HEK293 (cell line): ENCODE data around the gene PID1.
"Not testable (repeated sequence)": the region's sequence is repeated elsewhere in the genome, so short reads cannot be mapped to it uniquely, and the experiment has no call there.

Experiments used
- CTCF ChIA-PET: fragments of 350-600 bp; formaldehyde crosslinking; extraction: SDS; loops from one replicate; lab custom pipeline; 2021; ENCODE audit warnings: antibody characterized with exemption; lab: Yijun Ruan, JAX
- POLR2A ChIA-PET: fragments of 300-600 bp; formaldehyde crosslinking; extraction: SDS; loops from one replicate; lab custom pipeline; 2020; ENCODE audit warnings: antibody characterized with exemption, inconsistent platforms; lab: Yijun Ruan, JAX
- H3K27ac ChIP-seq: fragments of 200-500 bp; sonication (Bioruptor generic); 2 replicates; pipeline ENCODE4 v1.5.1; 2014; ENCODE audit warnings: low read depth, low read length, control low read depth, inconsistent platforms; ENCODE audit errors: extremely low read depth
- H3K36me3 ChIP-seq, 2 experiments: fragments of 200-500 bp in 1 of 2; sonication (Bioruptor generic) in 1 of 2; 1 replicate in 1 of 2; 2 replicates in 1 of 2; pipeline ENCODE4 v1.5.1; 2014 to 2017; ENCODE audit warnings: inconsistent platforms in 2 of 2, low read length in 2 of 2; ENCODE audit not compliant: control insufficient read depth in 2 of 2, insufficient read depth in 1 of 2
- H3K4me1 ChIP-seq: fragments of 200-500 bp; sonication (Bioruptor generic); 2 replicates; pipeline ENCODE4 v1.5.1; 2014; ENCODE audit warnings: mild to moderate bottlenecking, low read length, inconsistent platforms; ENCODE audit not compliant: control insufficient read depth, insufficient read depth
- H3K4me3 ChIP-seq: 2 replicates; pipeline ENCODE4 v1.5.1; 2011; ENCODE audit warnings: low read depth, mild to moderate bottlenecking, control low read depth, low read length, moderate library complexity
- H3K9me3 ChIP-seq: fragments of 200-500 bp; sonication (Bioruptor generic); 2 replicates; pipeline ENCODE4 v1.5.1; 2014; ENCODE audit warnings: low read depth, low read length, inconsistent platforms; ENCODE audit not compliant: control insufficient read depth, insufficient read depth
- GFI1B ChIP-seq: fragments of 450-650 bp; formaldehyde crosslinking; IDR thresholded peaks from 2 replicates; pipeline ENCODE4 v1.5.1; 2016; ENCODE audit warnings: missing biosample characterization, missing genetic modification characterization
- KLF9 ChIP-seq: fragments of 450-650 bp; formaldehyde crosslinking; IDR thresholded peaks from 2 replicates; pipeline ENCODE4 v1.5.1; 2016; ENCODE audit warnings: missing biosample characterization, missing genetic modification characterization, low read depth
- MEIS1 ChIP-seq: sonication (generic); formaldehyde crosslinking; IDR thresholded peaks from 2 replicates; pipeline ENCODE4 v1.8.1; 2022; ENCODE audit warnings: missing genetic modification reagents, mild to moderate bottlenecking, borderline replicate concordance
- OVOL3 ChIP-seq: fragments of 450-650 bp; formaldehyde crosslinking; IDR thresholded peaks from 2 replicates; pipeline ENCODE4 v1.5.1; 2016; ENCODE audit warnings: missing biosample characterization, missing genetic modification characterization
- PRDM1 ChIP-seq: fragments of 450-650 bp; formaldehyde crosslinking; IDR thresholded peaks from 2 replicates; pipeline ENCODE4; 2016; ENCODE audit warnings: missing biosample characterization, missing genetic modification characterization
- ZNF121 ChIP-seq: fragments of 450-650 bp; formaldehyde crosslinking; IDR thresholded peaks from 2 replicates; pipeline ENCODE4 v1.5.1; 2016; ENCODE audit warnings: missing biosample characterization, missing genetic modification characterization
- ZNF140 ChIP-seq: fragments of 450-650 bp; formaldehyde crosslinking; IDR thresholded peaks from 2 replicates; pipeline ENCODE4 v1.5.1; 2016; ENCODE audit warnings: missing biosample characterization, missing genetic modification characterization
- ZNF341 ChIP-seq: fragments of 450-650 bp; formaldehyde crosslinking; IDR thresholded peaks from 2 replicates; pipeline ENCODE4; 2016; ENCODE audit warnings: low read depth, missing biosample characterization, missing genetic modification characterization
- ZNF394 ChIP-seq: fragments of 450-650 bp; formaldehyde crosslinking; IDR thresholded peaks from 2 replicates; pipeline ENCODE4 v1.5.1; 2016; ENCODE audit warnings: missing biosample characterization, missing genetic modification characterization, mild to moderate bottlenecking, moderate library complexity, borderline replicate concordance
- ZNF426 ChIP-seq: fragments of 450-650 bp; formaldehyde crosslinking; IDR thresholded peaks from 2 replicates; pipeline ENCODE4 v1.5.1; 2017; ENCODE audit warnings: missing biosample characterization, missing genetic modification characterization, mild to moderate bottlenecking, inconsistent platforms, moderate library complexity
- ZNF48 ChIP-seq: fragments of 450-650 bp; formaldehyde crosslinking; IDR thresholded peaks from 2 replicates; pipeline ENCODE4 v1.5.1; 2016; ENCODE audit warnings: missing biosample characterization, missing genetic modification characterization
- ZNF549 ChIP-seq: fragments of 450-650 bp; IDR thresholded peaks from 2 replicates; pipeline ENCODE4 v1.5.1; 2018; ENCODE audit warnings: missing biosample characterization, missing genetic modification characterization, mild to moderate bottlenecking, inconsistent platforms, moderate library complexity
- ZNF629 ChIP-seq: fragments of 450-650 bp; formaldehyde crosslinking; IDR thresholded peaks from 2 replicates; pipeline ENCODE4 v1.5.1; 2017; ENCODE audit warnings: missing biosample characterization, missing genetic modification characterization
- ZNF707 ChIP-seq: fragments of 450-650 bp; formaldehyde crosslinking; IDR thresholded peaks from 2 replicates; pipeline ENCODE4 v1.5.1; 2016; ENCODE audit warnings: missing biosample characterization, missing genetic modification characterization
- ZNF768 ChIP-seq: fragments of 450-650 bp; formaldehyde crosslinking; IDR thresholded peaks from 2 replicates; pipeline ENCODE4 v1.5.1; 2018; ENCODE audit warnings: missing biosample characterization, mild to moderate bottlenecking, missing genetic modification characterization
- ZNF777 ChIP-seq: fragments of 450-650 bp; formaldehyde crosslinking; IDR thresholded peaks from 2 replicates; pipeline ENCODE4 v1.5.1; 2017; ENCODE audit warnings: missing biosample characterization, missing genetic modification characterization, borderline replicate concordance
- TF ChIP-seq, protein P1 (sequence below): fragments of 450-650 bp; formaldehyde crosslinking; IDR thresholded peaks from 2 replicates; pipeline ENCODE4 v1.5.1; 2016; ENCODE audit warnings: missing biosample characterization, missing genetic modification characterization
- TF ChIP-seq, protein P2 (sequence below): fragments of 450-650 bp; formaldehyde crosslinking; IDR thresholded peaks from 2 replicates; pipeline ENCODE4 v1.5.1; 2016; ENCODE audit warnings: missing biosample characterization, missing genetic modification characterization
- TF ChIP-seq, protein P3 (sequence below): fragments of 450-650 bp; formaldehyde crosslinking; IDR thresholded peaks from 2 replicates; pipeline ENCODE4 v1.5.0; 2017; ENCODE audit warnings: missing biosample characterization, missing genetic modification characterization, borderline replicate concordance

PID1 gene

DNA sequence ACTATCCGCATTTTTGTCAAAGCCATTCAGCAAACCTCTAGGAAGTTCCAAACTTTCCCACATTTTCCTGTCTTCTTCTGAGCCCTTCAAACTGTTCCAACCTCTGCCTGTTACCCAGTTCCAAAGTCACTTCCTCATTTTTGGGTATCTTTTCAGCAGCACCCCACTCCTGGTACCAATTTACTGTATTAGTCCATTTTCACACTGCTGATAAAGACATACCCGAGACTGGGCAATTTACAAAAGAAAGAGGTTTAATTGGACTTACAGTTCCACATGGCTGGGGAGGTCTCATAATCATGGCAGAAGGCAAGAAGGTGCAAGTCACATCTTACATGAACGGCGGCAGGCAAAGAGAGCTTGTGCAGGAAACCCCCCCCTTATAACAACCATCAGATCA, 84.0 kb downstream of the PID1 start:
- H3K4me1 ChIP-seq, H3K9me3 ChIP-seq, CTCF ChIA-PET, H3K4me3 ChIP-seq, H3K36me3 ChIP-seq, H3K27ac ChIP-seq, POLR2A ChIA-PET: not testable (repeated sequence)
- TF ChIP-seq ZNF707 (tag by site-specific recombination): peak; percentile 51; the same call in 1 of the 2 replicates

DNA sequence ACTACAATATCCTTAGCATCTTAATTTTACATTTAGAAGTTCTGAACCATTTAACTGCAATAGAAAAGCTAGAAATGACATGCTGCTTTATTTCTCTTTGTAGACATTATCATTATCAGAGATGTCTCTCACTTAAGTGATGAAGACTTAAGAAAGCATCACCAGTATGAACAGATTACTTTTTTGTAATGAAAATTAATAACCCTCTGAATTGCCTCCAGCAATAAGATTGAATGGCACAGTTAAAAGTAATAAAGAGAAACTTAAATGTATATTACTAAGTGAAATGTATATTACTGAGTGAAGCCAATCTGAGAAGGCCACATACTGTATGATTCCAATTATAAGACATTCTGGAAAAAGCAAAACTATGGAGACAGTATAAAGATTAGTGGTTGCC, 89.4 kb downstream of the PID1 start:
- no peak for TF ChIP-seq PRDM1 (tag by site-specific recombination)
- TF ChIP-seq, protein P1, sequence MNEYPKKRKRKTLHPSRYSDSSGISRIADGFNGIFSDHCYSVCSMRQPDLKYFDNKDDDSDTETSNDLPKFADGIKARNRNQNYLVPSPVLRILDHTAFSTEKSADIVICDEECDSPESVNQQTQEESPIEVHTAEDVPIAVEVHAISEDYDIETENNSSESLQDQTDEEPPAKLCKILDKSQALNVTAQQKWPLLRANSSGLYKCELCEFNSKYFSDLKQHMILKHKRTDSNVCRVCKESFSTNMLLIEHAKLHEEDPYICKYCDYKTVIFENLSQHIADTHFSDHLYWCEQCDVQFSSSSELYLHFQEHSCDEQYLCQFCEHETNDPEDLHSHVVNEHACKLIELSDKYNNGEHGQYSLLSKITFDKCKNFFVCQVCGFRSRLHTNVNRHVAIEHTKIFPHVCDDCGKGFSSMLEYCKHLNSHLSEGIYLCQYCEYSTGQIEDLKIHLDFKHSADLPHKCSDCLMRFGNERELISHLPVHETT (tag by site-specific recombination): no peak
- no peak for TF ChIP-seq ZNF426 (tag by site-specific recombination)
- no peak for TF ChIP-seq ZNF549 (tag by site-specific recombination)
- TF ChIP-seq KLF9: no peak
- no peak for TF ChIP-seq ZNF707 (tag by site-specific recombination)
- no peak for TF ChIP-seq ZNF768 (tag by site-specific recombination)
- no peak for TF ChIP-seq OVOL3 (tag by site-specific recombination)
- TF ChIP-seq MEIS1 (CRISPR knock-in tag): no peak
- no peak for TF ChIP-seq GFI1B (tag by site-specific recombination)
- TF ChIP-seq ZNF48 (tag by site-specific recombination): no peak
- TF ChIP-seq ZNF341: no peak
- TF ChIP-seq ZNF121 (tag by site-specific recombination): no peak
- TF ChIP-seq ZNF394: no peak
- Histone ChIP-seq H3K27ac (no peak overlapping the region), H3K36me3 (no peaks in the 10 kb centered on the region), H3K4me1 (no peaks in the 10 kb centered on the region), H3K4me3 (no peak overlapping the region), H3K9me3 (no peaks in the 10 kb centered on the region)
- ChIA-PET CTCF (no interaction called here), POLR2A (no interaction called here)

DNA sequence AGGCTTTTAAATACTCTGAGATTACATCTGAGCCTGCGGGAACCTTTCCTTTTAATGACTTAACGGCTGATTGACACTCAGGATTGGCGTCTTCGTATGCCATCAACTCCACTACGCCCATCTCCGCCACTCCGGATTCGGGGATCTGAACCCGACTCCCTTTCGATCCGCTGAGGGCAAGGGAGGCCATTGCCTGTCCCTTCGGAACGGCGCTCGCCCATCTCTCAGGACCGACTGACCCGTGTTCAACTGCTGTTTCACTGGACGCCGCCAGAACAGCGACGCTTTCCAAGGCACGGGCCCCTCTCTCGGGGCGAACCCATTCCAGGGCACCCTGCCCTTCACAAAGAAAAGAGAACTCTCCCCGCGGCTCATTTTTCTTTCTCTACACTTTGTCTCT, 90.4 kb downstream of the PID1 start:
- no peak overlapping the region for H3K27ac ChIP-seq
- TF ChIP-seq ZNF629 (tag by site-specific recombination): no peak
- TF ChIP-seq, protein P2, sequence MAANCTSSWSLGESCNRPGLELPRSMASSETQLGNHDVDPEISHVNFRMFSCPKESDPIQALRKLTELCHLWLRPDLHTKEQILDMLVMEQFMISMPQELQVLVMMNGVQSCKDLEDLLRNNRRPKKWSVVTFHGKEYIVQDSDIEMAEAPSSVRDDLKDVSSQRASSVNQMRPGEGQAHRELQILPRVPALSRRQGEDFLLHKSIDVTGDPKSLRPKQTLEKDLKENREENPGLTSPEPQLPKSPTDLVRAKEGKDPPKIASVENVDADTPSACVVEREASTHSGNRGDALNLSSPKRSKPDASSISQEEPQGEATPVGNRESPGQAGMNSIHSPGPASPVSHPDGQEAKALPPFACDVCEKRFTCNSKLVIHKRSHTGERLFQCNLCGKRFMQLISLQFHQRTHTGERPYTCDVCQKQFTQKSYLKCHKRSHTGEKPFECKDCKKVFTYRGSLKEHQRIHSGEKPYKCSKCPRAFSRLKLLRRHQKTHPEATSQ: no peak
- H3K4me1 ChIP-seq: no peaks in the 10 kb centered on the region
- H3K4me3 ChIP-seq: no peak overlapping the region
- H3K9me3 ChIP-seq: no peaks in the 10 kb centered on the region
- ChIA-PET POLR2A (no interaction called here), CTCF (no interaction called here)
- H3K36me3 ChIP-seq: no peaks in the 10 kb centered on the region

DNA sequence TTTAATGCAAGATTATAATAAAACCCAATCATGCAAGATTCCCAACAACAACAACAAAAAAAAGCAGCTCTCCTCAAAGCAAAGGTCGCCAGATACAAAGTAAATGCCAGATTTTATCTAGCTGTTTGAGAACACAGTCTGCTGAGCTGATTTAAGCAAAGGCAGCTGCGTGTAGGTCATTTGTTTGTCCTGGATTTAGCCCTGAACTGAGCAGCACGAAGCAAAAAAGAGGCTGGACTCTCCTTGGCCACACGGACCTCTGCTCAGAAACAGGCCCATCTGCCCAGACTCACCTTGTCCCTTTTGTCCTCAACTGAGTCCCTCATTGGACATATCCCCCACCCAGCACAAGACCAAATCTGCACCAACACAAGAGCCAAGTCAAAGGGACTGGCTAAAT, 91.5 kb downstream of the PID1 start:
- ChIA-PET CTCF (no interaction called here), POLR2A (no interaction called here)
- Histone ChIP-seq H3K36me3 (no peaks in the 10 kb centered on the region), H3K4me3 (no peak overlapping the region), H3K4me1 (no peaks in the 10 kb centered on the region), H3K27ac (no peak overlapping the region), H3K9me3 (no peaks in the 10 kb centered on the region)
- TF ChIP-seq, protein P3, sequence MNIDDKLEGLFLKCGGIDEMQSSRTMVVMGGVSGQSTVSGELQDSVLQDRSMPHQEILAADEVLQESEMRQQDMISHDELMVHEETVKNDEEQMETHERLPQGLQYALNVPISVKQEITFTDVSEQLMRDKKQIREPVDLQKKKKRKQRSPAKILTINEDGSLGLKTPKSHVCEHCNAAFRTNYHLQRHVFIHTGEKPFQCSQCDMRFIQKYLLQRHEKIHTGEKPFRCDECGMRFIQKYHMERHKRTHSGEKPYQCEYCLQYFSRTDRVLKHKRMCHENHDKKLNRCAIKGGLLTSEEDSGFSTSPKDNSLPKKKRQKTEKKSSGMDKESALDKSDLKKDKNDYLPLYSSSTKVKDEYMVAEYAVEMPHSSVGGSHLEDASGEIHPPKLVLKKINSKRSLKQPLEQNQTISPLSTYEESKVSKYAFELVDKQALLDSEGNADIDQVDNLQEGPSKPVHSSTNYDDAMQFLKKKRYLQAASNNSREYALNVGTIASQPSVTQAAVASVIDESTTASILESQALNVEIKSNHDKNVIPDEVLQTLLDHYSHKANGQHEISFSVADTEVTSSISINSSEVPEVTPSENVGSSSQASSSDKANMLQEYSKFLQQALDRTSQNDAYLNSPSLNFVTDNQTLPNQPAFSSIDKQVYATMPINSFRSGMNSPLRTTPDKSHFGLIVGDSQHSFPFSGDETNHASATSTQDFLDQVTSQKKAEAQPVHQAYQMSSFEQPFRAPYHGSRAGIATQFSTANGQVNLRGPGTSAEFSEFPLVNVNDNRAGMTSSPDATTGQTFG (tag by site-specific recombination): no peak
- no peak for TF ChIP-seq ZNF777 (tag by site-specific recombination)
- no peak for TF ChIP-seq PRDM1 (tag by site-specific recombination)
- no peak for TF ChIP-seq ZNF549 (tag by site-specific recombination)
- TF ChIP-seq ZNF140: no peak
